NCI-H128 (cell line): ENCODE measurements around the gene IYD.

Source experiments
- DNase-seq: peaks from one replicate; lab custom pipeline; 2025; ENCODE audit not compliant: unreplicated experiment; lab: John Stamatoyannopoulos, UW

Gene IYD

DNA sequence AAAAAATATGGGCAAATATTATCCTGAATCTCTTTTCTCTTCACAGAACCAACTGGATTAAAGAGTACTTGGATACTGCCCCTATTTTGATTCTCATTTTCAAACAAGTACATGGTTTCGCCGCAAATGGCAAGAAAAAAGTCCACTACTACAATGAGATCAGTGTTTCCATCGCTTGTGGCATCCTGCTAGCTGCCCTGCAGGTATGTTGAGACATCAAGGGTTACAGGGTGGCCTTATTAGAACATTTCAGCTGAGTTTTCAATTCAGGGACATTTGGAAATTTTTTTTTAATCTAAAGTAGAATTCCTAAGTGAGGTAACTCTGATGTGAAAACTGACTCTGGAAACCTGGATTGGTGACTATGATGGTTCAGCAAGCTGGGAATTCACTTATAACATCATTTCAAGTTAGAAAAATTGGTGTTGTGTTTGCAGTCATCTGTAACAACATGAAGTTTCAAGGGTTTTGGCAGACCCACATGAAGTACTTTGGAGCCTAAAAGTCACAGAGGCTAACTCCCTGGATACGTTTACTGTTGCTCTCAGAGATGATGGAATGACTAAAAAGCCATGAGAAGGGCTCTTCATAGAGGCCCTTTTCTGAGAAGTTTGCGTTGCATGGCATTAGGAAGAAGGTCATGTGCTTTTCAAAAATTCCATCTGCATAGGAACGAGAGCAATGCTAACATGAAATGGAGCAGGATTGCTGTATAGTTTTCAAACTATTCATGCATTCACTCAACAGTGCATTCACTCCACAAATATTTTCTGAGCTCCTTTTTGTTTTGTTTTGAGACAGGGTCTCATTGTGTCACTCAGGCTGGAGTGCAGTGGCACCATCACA lies 25.5 kb downstream of the IYD start:
- DNase-seq: no peak

DNA sequence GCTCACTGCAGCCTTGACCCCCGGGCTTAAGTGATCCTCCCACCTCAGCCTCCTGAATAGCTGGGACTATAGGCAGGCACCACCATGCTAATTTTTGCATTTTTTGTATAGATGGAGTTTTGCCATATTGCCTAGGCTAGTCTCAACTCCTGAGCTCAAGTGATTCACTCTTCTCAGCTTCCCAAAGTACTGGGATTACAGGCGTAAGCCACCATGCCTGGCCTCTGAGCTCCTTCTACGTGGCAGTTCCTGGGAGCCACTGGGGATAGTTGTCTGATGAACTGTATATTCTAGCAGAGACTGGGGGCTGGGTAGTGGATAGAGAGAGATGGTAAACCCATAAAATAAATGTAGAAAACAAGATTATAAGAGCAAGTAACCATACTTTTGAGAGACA lies 26.1 kb downstream of the IYD start:
- no peak for DNase-seq

DNA sequence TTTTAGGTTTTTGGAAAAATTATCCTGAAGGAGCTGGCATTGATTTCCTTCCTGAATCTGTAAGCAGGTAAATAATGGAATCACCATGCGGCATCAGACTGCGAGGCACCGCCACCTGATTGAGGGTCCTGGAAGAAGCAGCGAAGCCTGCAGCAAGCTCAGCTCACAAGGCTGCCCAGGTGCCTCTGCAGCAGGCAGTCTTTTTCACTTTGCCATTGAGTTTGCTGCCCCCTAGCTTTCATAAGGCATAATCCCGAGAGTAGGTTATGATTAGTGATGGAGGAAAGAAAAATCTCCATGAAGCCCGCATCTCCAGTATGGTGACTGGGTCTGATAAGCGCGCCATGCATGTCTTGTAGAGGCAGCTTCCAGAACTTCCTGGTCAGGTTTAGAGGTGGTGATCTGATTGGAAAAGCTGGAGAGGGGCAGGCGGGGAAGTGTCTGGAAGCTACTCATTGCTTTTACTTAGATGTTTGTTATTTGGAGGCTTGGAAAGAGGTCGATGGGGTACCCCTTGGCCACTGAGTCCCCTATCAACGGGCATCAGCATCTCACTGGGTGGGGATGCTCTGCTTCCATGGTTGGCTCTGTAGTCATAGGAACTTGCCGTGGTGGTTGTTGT lies 26.7 kb downstream of the IYD start:
- peak; percentile 30 for DNase-seq

DNA sequence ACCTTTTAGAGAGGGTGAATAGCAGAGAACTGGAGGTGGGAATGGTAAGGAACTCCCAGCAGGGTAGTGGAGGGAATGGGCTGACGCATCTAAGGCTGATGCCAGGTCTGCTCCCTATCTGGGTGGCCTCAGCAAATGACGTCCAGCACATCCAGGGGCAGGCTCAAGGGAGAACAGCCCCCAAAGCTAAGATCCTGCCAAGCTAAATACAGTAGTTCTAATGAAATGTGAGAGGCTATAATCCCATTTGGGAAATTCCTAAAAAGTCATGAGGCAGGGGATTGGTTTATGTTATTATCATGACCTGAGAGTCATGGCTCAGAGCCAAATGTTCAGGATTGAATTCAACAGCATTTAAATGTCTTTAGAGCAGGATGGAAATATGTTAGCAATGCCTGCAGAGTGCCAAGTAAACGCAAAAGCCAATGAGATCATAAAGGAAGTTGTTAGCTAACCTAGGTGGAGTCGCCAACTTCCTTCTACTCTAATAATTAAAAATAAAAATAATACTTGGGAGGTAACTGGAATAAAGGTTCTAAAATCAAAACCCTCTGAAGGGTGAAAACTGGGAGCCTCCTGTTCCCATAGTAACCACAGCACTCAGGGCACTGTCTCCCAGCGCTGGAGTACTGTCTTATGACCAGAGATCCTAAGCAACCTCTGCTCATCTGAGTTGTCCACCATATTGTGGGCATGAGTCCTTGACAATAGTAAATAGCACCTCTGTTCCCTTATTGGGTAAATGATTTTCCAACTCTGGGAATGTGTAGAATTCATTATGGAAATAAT lies 34.8 kb downstream of the IYD start:
- no peak for DNase-seq

DNA sequence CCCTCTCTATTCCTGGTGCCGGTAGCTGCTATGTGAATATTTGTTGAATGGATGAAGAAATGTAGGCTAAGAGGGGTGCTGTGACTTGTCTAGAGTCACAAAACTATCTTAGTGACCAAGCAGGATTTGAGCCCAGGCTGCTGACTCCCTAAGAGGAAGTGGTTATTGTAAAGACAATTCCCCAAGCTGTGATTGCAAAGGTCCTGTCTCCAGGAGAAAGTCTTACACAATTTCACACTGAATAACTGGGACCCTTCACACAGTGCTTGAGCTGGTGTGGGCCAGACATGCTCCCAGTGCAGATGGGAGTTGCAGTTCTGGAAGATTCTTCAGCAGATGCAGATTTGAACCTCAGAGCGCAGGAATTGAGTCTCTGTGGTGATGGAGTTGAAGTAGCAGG lies 38.1 kb downstream of the IYD start:
- DNase-seq: no peak

DNA sequence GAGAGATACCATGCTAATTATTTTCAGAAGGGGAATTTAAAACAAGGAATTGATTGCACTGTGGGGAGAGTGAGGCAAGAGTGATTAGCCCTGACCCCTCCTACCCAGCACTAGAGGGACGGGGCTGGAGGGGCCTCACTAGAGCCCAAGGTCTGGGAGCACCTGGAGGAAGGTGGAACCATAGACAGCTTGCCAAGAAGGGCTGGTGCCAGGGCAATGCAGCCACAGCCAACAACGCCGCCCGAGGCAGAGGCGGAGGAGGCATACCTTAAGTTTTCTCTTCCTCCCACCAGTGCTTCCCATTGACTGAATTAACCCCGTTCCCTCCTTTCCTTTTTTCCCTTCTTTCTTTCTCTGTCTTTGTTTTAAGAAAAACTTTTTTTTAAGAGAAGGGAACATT lies 40.0 kb downstream of the IYD start:
- DNase-seq: no peak

DNA sequence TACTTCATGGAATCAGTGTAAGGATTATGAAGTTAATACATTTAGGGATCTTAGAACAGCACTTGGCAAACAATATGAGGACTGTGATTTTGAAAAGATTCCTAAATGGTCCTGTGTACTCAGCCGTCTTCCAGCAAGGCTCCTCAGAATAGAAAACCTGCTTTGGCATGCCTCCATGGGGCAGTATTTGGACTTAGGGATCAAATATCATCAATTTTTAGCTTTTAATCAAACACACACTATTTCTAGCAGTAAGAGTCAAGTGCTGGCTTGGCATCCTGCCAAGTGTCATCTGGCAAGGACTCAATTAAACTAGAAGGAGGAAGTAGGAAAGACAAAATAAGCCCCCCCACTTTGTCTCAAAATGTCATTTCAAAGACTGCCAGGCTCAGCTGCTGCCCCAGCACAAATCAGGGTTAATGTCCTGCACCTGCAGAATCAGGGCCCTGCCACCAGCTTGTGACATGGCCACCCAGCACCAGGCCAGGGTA lies 40.8 kb downstream of the IYD start:
- DNase-seq: peak; percentile 40

DNA sequence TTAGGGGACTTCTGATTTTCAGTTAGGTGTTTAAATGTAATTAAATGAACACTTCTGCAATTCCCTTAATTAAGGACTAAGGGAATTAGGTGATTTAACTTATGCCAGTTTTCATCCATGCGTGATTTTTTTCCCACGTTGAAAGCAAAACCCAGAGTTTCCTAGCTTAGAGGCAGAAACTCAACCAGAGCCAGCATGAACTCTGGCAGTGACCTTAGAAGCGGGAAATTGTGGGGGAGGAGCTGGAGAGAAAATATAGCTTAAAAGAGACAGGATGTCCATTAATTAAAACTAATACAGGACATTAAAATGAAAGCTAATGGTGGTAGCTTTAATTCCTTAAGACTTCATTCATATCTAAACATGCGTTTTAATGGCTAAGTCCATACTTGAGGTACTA lies 41.6 kb downstream of the IYD start:
- DNase-seq: no peak

DNA sequence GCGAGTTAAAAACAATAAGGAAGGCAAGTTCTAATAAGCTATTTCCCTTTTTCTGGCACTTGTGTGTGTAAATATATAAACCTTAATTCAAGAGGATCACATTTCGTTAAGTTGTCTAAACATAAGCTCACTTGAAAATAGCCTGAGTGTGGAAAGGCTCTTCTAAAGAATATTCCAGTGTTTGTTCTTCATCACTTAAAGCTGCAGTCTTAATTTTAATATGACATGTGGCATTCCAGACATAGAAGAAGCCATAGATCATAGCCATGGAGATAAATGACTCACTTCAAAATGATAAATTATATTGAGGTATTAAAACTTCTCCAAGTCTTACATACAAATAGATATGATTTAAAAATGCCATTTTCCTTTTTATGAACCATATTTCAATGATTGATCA lies 42.1 kb downstream of the IYD start:
- no peak for DNase-seq

DNA sequence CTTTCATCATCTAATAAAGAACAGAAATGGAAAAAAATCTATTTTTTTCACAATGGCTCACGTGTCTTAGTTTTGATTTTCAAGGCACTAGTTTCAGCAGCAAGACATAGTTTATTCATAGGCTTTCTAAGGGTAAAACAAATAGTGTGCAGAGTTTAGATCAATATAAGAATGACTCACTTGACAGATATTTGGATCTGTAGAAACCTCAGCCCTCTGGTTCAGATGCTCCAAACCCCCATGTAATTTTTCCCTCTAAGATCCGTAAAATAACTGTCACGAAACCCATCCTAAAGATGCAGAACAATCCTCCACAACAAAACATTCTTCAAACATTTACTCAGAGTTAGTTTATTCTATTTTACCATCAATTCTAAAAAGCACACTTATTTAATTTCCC lies 43.4 kb downstream of the IYD start:
- no peak for DNase-seq

DNA sequence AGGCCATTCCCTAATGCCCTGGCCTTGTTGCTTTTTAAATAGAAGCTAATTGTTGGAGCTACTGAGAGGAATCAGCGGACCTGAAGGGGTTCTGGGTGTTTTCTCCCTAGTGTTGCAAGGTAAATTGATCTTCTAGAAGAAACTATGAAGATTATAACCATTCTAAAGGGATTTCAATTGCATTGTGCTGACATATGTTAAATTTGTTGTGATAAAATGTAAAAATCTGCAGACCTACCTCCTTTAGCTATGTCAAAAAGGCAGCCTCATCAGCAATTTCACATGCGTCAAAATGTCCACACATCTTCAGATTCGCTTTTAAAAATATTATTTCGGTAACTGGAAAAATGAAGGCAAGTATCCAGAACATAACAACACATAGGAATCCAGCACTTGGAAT lies 44.4 kb downstream of the IYD start:
- no peak for DNase-seq

DNA sequence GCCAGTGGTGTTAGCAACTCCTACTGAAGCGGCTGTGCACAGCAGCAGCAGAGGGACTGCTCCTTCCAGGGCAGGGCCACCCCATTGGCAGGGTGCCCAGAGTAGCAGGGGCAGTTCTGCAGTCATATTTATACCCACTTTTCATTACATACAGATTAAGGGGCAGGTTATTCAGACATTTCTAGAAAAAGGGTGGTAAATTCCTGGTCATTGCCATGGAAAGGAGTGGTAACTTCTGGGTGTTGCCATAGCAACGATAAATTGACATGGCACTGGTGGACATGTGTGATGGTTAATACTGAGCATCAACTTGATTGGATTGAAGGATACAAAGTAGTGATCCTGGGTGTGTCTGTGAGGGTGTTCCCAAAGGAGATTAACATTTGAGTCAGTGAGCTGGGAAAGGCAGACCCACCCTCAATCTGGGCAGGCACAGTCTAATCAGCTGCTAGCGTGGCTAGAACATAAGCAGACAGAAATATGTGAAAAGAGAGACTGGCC lies 45.0 kb downstream of the IYD start:
- DNase-seq: no peak

DNA sequence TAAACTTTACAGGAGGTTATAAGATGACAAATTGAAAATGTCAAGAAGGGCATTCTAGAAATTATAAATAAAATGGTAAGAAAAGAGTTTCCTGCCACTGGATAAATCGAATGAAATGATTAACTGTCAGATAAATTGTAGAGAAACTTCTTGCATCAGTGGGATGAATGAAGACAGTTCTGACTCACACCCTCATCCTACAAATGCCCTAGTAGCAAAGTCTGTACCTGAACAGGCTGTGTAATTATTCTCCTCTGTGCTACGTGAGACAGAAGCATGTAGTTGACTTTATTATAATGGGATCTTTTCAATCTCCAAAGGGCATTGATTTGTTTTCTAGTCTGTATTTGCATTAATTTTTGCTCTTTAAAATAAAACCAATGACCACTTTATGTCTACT lies 47.3 kb downstream of the IYD start:
- no peak for DNase-seq

DNA sequence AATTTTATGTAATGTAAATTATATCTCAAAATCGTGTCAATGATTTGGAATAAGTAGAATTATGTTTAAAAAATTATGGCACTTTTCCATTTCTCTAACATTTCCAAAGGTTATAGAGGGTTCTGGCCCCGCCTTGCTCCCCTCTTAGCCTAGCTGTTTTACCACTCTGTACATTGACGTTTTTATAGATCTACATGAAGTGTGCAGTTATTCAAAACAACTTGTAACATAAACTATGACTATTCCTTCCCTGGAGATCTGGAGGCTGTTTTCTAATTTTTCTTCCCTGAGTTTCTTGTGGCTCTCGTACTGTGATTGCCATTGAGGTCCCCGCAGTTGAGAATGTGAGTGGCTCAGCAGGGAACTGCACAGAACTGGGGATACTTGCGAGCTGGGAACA lies 48.4 kb downstream of the IYD start:
- DNase-seq: no peak

DNA sequence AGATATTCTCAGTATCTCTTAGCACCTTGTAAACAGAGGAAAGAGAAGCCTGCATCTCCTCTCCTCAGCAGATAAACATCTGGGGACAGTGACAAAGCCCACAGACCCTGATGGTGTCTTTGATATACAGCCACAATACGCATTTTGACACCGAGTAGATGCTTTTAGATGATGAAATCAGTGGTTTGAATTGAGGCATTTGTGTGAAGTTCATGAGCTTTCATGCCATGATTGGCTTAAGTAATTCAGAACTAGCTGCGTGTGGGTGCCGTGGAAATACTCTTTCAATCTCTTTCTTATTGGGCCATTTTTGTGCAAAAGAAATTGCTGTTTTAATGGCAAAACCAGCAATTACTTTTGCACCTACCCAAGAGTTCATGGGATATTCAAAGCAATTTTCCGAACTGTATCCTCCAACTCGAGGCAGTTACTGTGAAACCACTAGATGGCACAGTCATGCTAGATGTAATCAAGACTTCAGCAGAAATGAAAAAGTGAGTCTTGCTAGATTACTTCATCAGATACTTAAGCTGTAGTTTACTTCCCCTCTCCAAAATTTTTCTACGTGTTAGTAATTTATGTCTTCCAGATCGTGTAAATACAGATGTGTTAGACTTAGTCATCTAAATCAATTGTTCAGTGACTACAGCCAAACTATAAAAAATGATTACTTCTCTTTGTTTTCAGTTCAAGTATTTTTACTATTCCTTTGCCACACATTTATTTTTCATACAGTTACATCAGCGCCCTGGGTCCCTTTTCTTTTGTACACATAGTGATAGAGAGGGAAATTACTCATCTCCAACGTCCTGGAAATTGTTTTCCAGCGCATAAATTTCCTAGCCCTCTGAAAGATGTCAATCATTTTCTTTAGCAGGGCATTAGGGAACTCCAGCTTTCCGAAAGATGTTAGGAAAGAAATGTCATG lies 49.4 kb downstream of the IYD start:
- peak; percentile 30 for DNase-seq

DNA sequence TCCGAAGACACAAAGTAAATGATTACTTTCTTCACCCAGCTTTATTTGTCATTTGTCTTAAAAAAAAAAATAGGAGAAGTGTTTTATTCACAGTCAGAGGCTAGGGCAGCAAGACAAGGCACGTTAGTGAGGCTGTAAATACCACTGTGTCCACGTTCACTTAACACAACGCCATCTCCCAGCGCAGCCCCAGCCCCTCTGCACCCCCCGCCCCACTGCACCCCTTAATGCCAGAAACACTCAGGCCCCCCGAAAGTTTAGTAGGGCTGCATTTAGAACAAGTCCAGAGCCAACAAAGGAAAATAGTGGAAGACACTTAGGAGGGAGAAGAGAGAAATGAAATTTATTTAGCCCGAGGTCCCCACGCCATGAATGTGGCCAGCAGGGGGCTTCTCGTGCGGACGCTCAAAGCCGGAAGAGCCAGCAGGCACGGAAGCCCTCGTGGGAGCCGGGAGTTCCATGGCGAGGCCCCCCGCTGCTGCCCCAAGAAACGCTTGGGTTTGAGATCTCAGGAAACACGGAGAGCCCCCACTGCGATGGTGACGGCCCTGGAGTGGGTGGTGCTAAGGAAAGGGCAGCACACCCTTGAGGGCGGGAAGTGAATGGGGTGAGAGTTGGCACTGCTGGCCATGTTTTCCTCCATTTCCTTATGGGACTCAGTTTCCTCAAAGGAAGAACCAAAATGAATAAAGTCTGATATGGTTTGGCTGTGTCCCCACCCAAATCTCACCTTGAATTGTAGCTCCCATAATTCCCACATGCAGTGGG lies 50.2 kb downstream of the IYD start:
- no peak for DNase-seq

DNA sequence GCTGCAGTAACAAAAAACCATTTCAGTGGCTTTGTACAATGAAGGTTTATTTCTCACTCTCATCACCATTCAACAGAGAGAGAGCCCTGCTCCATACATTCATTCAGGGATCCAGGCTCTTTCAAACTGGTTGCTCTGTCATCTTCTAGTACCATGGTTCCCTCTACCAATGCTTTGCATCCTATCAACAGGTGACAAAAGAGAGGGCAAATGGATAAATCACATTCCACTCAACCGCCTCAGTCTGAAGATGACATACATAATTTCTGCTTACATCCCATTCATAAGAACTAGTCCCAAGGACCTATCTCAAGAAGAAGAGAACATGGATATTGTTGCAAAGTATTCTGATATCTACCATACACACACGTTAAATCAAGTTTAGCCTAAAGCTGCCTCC lies 51.6 kb downstream of the IYD start:
- no peak for DNase-seq

DNA sequence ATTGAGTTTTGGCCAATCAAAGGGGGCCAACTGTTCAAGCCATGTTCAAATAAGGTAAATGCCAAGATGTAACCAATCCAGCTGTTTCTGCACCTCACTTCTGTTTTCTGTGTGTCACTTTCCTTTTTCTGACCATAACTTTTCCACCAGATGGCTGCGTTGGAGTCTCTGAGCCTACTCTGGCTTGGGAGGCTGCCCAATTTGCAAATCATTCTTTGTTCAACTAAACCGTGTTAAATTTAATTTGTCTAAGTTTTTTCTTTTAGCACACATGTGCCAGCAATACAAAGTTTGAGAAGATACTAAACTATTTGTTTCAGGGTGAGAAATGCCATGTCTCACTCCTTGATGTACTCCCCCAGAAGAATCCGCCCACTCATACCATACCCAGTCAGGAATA lies 52.1 kb downstream of the IYD start:
- DNase-seq: no peak

DNA sequence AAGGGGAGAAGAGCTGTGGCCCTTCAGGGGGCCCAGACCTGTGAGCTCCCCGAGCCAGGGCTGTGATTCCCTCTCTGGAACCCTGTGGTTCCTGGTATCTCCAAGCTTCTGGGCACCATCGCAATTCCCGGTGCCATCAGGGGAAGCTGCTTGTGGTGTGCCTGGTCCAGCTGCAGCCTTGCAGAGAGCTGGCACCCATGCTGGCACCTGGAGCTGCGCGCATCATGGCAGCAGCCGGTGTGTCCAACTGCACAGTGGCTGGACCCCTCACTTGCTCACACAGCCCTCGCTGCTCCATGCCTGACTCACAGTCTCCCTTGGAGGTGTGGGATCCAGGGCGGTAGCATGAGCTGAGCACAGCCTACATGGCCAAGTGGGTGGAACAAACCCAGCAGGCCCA lies 56.7 kb downstream of the IYD start:
- no peak for DNase-seq

DNA sequence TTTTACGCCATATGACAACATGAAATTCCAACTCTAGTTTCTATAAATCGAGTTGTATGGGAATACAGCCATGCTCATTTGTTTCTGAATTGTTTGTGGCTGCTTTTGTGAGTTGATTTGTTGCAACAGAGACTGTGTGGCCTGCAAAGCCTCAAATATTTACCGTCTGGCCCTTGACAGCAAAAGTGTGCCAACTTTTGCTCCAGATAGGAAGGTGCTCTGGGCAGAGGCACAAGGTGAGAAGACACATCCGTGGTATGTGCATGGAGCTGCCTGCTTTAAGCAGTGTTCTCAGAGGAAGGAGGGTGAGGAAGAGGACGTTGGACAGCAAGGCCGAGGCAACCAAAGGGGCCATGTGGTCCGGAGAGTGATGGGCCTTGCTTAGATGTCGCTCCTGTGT lies 57.4 kb downstream of the IYD start:
- no peak for DNase-seq
